ENCODE results near the gene PTPRB.

The PTPRB gene

DNA sequence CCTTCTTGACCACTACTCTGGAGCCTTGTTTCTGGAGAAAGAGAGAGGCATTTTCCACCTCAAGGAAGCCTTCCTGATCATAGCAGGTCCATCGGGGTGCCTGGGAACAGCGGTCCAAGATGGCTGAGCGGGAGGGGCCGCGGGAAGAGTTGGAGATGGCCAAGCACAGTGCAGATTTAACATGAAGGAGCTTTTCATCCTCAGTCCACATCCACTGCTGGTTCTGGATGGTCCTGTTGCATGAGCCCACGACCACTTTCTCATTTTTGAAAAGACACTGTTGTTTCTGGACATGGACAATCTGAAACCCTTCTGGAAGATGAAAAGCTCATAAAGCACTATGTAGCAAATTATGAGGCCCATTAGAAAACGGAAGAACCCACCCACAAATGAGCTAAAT lies 1.5 kb downstream of the PTPRB start:
- H3K4me3 ChIP-seq (ENCODE audit: low read depth, low read length) = no peak overlapping the region
- TF ChIP-seq, protein P1, sequence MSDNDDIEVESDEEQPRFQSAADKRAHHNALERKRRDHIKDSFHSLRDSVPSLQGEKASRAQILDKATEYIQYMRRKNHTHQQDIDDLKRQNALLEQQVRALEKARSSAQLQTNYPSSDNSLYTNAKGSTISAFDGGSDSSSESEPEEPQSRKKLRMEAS (IDR thresholded peaks at IDR 0.05; ENCODE audit: low read depth, low read length) = no peak
- TF ChIP-seq CTCF (IDR thresholded peaks at IDR 0.05; ENCODE audit: low read depth, low read length) (no peak), MYC (IDR thresholded peaks at IDR 0.05; ENCODE audit: low read depth, low read length) (no peak), POLR2A (IDR thresholded peaks at IDR 0.05; ENCODE audit: extremely low read depth, insufficient read length) (no peak)
- no peak for DNase-seq (ENCODE audit: low read depth)

DNA sequence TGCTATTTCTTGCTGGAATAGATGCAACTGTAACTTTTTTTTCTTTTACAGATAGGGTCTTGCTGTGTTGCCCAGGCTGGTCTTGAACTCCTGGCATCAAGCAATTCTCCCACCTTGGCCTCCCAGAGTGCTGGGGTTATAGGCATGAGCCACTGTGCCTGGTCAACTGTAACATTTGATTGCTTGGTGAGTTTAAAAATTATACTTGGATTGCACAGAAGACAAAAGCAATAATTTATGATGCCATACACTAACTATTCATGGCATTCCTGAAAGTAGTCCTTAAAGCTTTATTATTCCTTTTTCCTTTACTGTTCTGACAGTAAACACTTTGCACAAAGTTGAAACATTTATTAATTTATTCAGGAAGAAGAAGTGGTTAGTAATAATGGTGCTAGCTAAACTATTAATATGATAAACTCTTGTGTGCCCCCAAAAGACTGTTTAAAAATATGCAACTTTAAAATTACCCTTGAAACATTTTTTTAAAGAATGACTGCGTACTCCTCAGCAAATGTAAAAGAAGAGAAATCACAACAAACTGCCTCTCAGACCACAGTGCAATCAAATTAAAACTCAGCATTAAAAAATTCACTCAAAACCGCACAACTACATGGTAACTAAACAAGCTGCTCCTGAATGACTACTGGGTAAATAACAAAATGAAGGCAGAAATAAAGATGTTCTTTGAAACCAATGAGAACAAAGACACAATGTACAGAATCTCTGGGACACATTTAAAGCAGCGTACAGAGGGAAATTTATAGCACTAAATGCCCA lies 8.3 kb downstream of the PTPRB start:
- DNase-seq (ENCODE audit: low read depth) = no peak
- H3K4me3 ChIP-seq (ENCODE audit: low read depth, low read length) = no peak overlapping the region
- no peak for TF ChIP-seq CTCF (IDR thresholded peaks at IDR 0.05; ENCODE audit: low read depth, low read length)

DNA sequence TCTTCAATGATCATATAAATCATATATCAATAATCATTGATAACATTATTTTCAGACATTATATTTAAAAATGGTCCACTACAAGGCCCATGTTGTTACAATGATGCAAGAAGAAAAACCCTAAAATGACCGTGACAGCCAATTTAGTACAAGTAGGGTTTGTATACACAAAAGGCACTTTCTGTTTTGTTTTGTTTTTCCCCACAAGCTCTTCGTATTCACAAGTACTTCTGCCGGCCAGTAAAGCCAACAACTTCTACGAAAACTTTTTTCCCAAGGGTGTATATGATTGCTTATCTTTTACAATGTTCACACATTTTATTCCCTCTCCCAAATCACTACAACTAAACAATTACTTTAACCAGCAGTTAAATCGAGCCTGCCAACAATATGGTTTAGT lies 9.6 kb downstream of the PTPRB start:
- no peak for DNase-seq (ENCODE audit: low read depth)
- H3K4me3 ChIP-seq (ENCODE audit: low read depth, low read length) = no peak overlapping the region
- TF ChIP-seq CTCF (IDR thresholded peaks at IDR 0.05; ENCODE audit: low read depth, low read length) (no peak), POLR2A (IDR thresholded peaks at IDR 0.05; ENCODE audit: extremely low read depth, insufficient read length) (no peak), MYC (IDR thresholded peaks at IDR 0.05; ENCODE audit: low read depth, low read length) (no peak)
- TF ChIP-seq, protein P1 (IDR thresholded peaks at IDR 0.05; ENCODE audit: low read depth, low read length) = no peak

DNA sequence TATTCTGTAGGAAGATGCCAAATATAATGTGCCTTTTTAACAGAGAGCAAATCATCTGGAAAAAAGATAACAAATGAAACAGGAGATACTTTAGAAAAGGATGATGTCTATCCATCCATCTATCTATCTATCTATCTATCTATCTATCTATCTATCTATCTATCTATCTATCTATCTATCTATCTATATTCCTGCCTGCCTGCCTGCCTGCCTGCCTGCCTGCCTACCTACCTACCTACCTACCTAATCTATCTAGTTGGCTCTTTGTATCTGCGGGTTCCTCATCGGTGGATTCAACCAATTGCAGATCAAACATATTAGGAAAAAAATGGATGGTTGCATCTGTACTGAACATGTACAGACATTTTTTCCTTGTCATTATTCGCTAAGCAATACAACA lies 11.0 kb downstream of the PTPRB start:
- TF ChIP-seq, protein P1 (IDR thresholded peaks at IDR 0.05; ENCODE audit: low read depth, low read length) = no peak
- TF ChIP-seq CTCF (IDR thresholded peaks at IDR 0.05; ENCODE audit: low read depth, low read length) (no peak), POLR2A (IDR thresholded peaks at IDR 0.05; ENCODE audit: extremely low read depth, insufficient read length) (no peak), MYC (IDR thresholded peaks at IDR 0.05; ENCODE audit: low read depth, low read length) (no peak)
- no peak for DNase-seq (ENCODE audit: low read depth)
- H3K4me3 ChIP-seq (ENCODE audit: low read depth, low read length) = no peak overlapping the region

DNA sequence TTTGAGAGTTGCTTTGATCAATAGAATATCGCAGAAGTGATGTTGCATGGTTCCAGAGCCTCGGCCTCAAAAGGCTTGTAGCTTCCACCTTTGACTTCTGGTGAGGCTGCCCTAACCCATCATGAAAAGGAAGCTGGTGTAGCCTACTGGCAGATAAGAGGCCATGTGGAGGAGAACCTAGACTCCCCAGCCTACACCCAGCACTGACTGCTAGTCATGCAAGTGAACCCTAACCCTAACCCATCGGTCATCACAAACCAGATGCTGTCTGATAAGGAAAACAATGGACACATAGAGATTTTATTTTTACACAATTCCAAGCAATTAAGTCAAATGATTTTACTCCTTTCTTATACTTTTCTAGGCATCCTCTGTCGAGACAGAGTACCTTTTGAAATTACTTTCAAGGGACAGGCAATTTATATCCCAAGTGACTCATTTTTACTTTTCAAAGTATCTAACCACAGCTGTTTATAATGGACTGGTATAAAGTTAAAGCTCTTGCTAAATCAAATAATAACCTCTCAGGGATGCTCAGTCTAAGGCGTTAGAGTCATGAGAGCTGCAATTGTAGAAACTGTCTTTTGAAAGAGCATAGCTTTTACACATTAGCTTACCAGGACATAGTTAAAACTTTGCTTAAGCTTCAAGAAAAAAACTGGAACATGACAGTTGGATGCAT lies 17.6 kb downstream of the PTPRB start:
- TF ChIP-seq MYC (IDR thresholded peaks at IDR 0.05; ENCODE audit: low read depth, low read length) (no peak), POLR2A (IDR thresholded peaks at IDR 0.05; ENCODE audit: extremely low read depth, insufficient read length) (no peak), CTCF (IDR thresholded peaks at IDR 0.05; ENCODE audit: low read depth, low read length) (no peak)
- TF ChIP-seq, protein P1 (IDR thresholded peaks at IDR 0.05; ENCODE audit: low read depth, low read length) = no peak
- DNase-seq (ENCODE audit: low read depth) = no peak
- H3K4me3 ChIP-seq (ENCODE audit: low read depth, low read length) = no peak overlapping the region
